IPS-18c (cell line): ENCODE measurements around the gene ARL4C.
A peak's percentile ranks its signal among the peaks of the same experiment; 100 is the strongest.

Experiments used
- H3K4me3 ChIP-seq: 2 replicates; pipeline ENCODE4 v1.7.0; 2013; ENCODE audit warnings: low read depth, mild to moderate bottlenecking, low read length, moderate library complexity; ENCODE audit not compliant: insufficient read depth
- H3K9me3 ChIP-seq: one replicate; pipeline ENCODE4 v1.6.1; 2013; ENCODE audit warnings: mild to moderate bottlenecking, low read length, moderate library complexity; ENCODE audit not compliant: control insufficient read depth, insufficient read depth

ARL4C gene

DNA sequence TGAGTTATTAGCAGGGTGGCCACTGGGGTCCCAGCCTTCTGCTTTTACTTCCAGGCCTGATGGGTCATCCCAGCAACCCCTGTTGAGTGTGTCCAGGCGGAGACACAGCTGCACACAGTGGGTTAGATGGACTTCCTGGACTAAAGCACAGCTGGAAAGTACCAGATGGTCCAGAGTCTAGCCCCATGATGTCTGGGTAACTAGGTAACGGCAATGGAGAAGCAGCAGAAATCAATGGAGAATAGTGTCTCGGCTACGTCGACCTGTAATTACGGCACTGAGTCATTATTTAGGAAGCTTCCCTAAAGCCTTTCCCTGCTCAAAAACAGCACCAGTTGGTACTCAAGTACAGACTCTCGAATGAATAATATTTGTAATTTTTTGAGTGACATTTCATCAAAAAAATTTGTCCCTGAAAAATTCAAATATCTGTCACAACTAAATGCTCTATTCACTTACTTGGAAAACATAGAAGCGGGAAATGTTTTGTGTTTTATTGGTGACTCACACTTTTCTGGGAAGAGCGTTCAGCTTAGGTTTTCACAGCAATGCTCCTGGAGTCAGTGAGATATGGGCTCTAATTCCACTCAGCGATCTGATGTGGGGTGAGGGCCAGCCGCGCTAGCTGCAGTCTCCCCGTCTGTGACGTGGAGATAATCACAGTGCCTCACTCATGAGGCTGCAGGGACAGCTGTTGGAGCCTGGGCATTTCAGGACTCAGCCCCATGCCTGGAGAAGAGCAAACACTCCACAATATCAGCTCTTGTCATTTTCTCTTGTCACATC is 16.2 kb upstream of the ARL4C start:
- no peaks in the 10 kb centered on the region for H3K9me3 ChIP-seq
- no peak overlapping the region for H3K4me3 ChIP-seq

DNA sequence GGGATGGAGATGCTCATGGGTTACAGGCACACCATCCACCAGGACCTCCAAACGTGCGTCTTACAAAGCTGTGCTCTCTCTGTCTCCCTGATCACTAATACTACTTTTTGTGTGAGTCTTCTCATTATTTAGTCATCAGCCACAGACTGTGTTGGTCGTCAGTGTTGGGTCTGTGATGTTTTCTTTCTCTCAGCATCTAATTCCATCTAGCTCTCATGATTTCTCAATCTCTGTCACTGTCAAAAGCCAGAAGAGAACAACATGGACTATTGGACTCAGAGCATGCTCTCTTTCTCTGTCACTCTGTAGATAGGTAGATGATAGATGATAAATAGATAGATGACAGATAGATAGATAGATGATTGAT is 6.0 kb upstream of the ARL4C start:
- no peak overlapping the region for H3K4me3 ChIP-seq

GRCh38 chr2:234502285-234502918 is 5.5 kb upstream of the ARL4C start:
- H3K4me3 ChIP-seq, result no peak overlapping the region
- no peaks in the 10 kb centered on the region for H3K9me3 ChIP-seq

More for the DNA sequence above, 6.0 kb upstream of the ARL4C start:
- no peaks in the 10 kb centered on the region for H3K9me3 ChIP-seq

DNA sequence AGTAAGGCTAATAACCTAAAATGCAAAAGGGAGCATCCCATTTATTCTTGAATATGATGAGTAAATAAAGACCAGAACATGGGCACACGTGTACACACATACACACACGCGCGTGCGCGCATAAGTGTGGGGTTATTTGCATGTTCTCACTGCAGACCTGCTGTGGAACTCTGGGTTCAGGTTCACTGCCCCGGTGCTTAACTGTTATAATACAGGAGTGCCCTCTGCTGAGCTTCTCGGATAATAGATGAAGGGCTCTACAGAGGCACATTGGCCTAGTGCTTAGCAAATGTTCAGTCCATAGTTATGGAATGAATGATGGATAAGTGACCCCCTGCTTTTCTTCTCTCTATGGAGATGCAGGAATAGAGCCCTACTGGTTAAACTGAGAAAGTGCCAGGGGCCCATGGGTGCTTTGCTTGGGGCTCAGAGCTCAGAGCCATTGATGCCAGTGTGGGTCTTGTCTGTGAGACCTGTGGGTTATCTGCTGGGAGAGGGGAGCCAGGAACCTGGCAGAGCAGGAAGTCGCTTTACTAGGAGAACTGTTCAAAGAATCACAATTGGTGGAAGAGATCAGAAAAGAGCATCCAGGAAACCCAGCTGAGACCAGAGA is 3.6 kb upstream of the ARL4C start:
- Histone ChIP-seq H3K4me3 (no peak overlapping the region), H3K9me3 (no peaks in the 10 kb centered on the region)

- Histone ChIP-seq H3K9me3 (no peaks in the 10 kb centered on the region), H3K4me3 (peak overlapping the region; percentile 62)
Observed at GRCh38 chr2:234497594-234498235, 834 bp upstream of the ARL4C start.

- Histone ChIP-seq H3K9me3 (no peaks in the 10 kb centered on the region), H3K4me3 (peak overlapping the region; percentile 92)
Observed at GRCh38 chr2:234496055-234496834, 636 bp downstream of the ARL4C start.

DNA sequence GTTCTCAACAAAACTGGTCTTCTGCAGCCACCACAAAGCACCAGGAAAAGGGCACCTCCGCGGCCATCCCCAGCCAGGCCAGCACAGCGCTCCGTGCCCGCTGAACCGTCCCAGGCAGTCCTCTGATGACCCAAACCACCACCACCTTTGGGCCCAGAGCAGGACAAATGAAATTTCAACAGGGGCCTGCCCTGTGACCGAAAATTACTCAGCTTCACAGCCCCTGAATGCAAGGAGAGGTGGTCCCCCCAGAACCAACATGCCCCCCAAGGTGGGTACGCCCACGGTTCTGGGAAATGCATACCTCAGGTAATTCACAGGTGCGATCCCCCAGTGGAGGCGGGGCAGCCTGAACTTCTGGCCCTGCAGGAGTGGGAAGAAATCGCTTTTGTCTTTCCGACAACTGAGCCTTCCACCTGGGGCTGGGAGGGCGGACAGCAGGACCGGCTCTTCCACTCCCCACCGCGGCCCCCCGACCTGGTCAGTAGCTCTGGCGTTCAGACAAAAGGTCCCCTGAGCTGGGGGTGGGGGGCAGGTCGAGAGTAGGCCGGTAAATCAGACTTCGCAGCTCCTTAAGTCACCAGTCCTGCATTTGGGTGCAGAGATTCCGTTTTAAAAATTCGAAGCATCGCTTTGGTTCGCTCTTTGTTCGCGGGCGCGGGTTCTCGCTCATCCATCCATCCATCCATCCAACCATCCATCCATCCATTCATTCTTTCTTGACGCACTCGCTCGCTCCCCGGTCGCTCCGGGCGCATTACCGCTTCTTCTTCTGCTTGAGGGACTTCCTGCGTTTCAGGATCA is 1.4 kb downstream of the ARL4C start:
- Histone ChIP-seq H3K9me3 (no peaks in the 10 kb centered on the region), H3K4me3 (peak overlapping the region; percentile 92)

- peak overlapping the region; percentile 92 for H3K4me3 ChIP-seq
- H3K9me3 ChIP-seq, result no peaks in the 10 kb centered on the region
Observed at GRCh38 chr2:234494361-234495250, 2.3 kb downstream of the ARL4C start.

GRCh38 chr2:234493796-234494195 is 3.1 kb downstream of the ARL4C start:
- H3K4me3 ChIP-seq, result no peak overlapping the region
- H3K9me3 ChIP-seq, result no peaks in the 10 kb centered on the region

GRCh38 chr2:234492717-234493485 is 4.0 kb downstream of the ARL4C start:
- H3K4me3 ChIP-seq, result peak overlapping the region; percentile 17; the same call in 1 of the 2 replicates
- no peaks in the 10 kb centered on the region for H3K9me3 ChIP-seq

DNA sequence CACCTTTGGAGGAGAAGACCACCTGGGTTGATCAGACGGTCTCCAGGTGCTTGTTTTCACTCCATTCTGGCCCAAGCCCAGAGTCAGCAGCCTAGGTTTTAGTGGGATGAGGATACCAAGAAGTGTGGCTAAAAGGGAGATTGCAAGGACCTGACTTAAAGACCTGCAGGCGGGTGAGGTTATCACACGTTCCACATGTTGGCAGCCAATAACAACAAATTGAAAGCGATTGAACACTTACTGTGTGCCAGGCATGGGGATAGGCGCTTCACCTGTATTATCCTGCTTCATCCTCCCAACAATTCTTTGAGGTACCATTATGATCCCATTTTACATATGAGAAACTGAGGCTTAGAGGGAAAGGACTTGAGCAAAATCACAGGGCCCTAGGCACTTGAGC is 5.0 kb downstream of the ARL4C start:
- Histone ChIP-seq H3K4me3 (no peak overlapping the region), H3K9me3 (no peaks in the 10 kb centered on the region)

GRCh38 chr2:234491281-234491680 is 5.6 kb downstream of the ARL4C start:
- Histone ChIP-seq H3K9me3 (no peaks in the 10 kb centered on the region), H3K4me3 (no peak overlapping the region)

GRCh38 chr2:234490271-234491091 is 6.4 kb downstream of the ARL4C start:
- Histone ChIP-seq H3K9me3 (no peaks in the 10 kb centered on the region), H3K4me3 (no peak overlapping the region)

- no peaks in the 10 kb centered on the region for H3K9me3 ChIP-seq
- H3K4me3 ChIP-seq, result no peak overlapping the region
Observed at GRCh38 chr2:234488913-234489451, 7.9 kb downstream of the ARL4C start.
